ENCODE results near the gene THSD8. TPM values are rescaled to one million over a fixed set of nuclear protein-coding genes. Genes with fewer than 3 reads are reported as not detected.

Gene THSD8
- total RNA-seq, 2 experiments from 2014 or later: 5.8 to 10.8 TPM

DNA sequence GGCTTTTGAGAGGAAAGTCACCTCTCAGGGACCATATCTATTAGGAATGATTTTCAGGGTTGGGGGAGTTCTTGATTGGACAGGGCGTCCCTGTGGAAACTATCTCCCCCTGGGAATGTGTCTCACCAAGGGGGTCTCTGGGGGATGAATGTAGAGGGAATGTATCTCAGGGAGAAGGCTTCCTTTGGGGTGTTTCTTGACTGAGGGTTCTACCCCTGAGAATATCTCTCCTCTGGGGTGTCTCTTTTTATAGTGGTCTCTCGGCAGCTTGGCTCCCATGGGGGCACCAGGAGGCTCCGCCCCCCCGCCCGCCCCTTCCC lies 31.5 kb downstream of the THSD8 start:
- Mint-ChIP-seq H3K9me3 (no peaks in the 10 kb centered on the region), H3K4me1 (peaks cover 9% of the 10 kb centered on the region), H3K4me3 (peak overlapping the region; percentile 48), H3K27ac (no peak overlapping the region), H3K27me3 (peaks cover 81% of the 10 kb centered on the region), H3K36me3 (no peaks in the 10 kb centered on the region)
- POLR2A ChIA-PET: no interaction called here
- ATAC-seq (ENCODE audit: low read depth) (no peak), DNase-seq (no peak)

DNA sequence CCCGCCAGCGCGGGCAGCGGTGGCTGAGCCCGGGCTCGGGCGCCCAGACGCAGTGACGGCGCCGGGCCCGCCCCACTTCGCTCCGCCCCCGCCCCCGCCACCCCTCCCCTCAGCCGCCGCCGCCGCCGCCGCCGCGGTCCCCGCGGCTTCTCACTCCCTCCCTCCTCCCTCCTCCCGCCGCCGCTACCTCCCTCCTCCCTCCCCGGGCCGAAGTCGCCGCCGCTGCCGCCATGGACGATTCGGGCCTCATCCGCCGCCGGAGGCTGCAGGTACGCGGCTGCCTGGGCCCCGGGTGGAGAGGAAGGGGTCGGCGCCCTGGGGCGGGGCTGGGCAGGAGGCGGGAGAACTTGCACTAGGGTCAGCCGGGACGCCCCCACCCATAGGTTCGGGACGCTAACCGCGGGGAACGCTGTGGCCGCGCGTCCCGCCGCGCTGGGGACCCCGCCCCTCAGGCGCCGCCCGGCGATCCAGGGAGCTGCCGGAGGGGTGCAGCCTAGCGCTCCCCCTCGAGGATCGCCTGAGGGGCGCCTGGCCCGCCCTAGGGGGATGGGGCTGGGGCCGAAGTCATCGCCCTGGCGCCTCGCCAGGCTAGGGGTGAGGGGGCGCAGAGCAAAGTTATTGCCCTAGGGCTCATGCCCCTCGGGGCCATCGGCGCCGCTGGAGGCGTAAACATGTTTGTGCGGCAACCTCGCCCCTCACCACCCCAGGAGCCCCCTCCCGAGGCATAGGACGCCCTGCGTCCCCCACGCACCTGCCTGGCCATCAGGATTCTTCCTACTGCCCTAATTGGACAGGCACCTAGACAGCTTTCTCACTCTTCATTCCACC lies 32.1 kb downstream of the THSD8 start:
- POLR2A ChIA-PET: interaction anchor here (1.2 kb wide), 1 partner anchor 15 kb away, joined by 3 read pairs; no protein-coding TSS in a partner anchor
- H3K4me1 Mint-ChIP-seq: peaks cover 9% of the 10 kb centered on the region

DNA sequence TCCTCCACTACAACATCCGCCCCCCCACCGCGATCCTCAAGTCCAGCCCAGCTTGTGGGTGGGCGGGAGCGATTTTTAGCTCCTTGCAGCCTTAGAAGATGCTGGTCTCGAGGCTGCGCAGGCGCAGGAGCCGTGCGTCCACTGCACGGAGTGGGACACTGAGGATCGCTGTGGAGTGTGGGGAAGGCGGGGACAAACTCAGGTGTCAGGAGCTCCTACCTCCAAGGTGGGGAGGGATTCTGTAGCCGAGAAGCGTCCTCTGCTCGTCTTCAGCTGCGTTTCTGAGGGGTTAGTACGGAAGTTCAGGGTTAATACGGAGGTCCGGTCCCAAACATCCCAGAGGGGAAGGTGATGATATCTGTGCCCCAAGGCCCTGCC lies 32.7 kb downstream of the THSD8 start, which contains the start of gene RTBDN:
Gene RTBDN, minus strand, starts transcription at position 14 of the 378 bp plus-strand sequence. CDS start 4,600 bp downstream, outside the sequence.
- POLR2A ChIA-PET: interaction anchor here (1.2 kb wide), 1 partner anchor 16 kb away, joined by 3 read pairs; no protein-coding TSS in a partner anchor
- H3K4me3 Mint-ChIP-seq: peak within 1 kb of the TSS; percentile 48
- ATAC-seq (ENCODE audit: low read depth): no peak
- H3K27me3 Mint-ChIP-seq: peaks cover 83% of the 10 kb centered on the region
- DNase-seq: no peak
- no peaks in the 10 kb centered on the region for H3K9me3 Mint-ChIP-seq
- H3K4me1 Mint-ChIP-seq: peaks cover 15% of the 10 kb centered on the region
- no peaks in the 10 kb centered on the region for H3K36me3 Mint-ChIP-seq
- no peak within 1 kb of the TSS for H3K27ac Mint-ChIP-seq

More for the DNA sequence above, 32.1 kb downstream of the THSD8 start:
- H3K4me3 Mint-ChIP-seq: peak overlapping the region; percentile 11
- no peaks in the 10 kb centered on the region for H3K9me3 Mint-ChIP-seq
- DNase-seq (peak; percentile 48), ATAC-seq (ENCODE audit: low read depth) (no peak)
- no peaks in the 10 kb centered on the region for H3K36me3 Mint-ChIP-seq
- H3K27ac Mint-ChIP-seq: no peak overlapping the region
- H3K27me3 Mint-ChIP-seq: peaks cover 82% of the 10 kb centered on the region

DNA sequence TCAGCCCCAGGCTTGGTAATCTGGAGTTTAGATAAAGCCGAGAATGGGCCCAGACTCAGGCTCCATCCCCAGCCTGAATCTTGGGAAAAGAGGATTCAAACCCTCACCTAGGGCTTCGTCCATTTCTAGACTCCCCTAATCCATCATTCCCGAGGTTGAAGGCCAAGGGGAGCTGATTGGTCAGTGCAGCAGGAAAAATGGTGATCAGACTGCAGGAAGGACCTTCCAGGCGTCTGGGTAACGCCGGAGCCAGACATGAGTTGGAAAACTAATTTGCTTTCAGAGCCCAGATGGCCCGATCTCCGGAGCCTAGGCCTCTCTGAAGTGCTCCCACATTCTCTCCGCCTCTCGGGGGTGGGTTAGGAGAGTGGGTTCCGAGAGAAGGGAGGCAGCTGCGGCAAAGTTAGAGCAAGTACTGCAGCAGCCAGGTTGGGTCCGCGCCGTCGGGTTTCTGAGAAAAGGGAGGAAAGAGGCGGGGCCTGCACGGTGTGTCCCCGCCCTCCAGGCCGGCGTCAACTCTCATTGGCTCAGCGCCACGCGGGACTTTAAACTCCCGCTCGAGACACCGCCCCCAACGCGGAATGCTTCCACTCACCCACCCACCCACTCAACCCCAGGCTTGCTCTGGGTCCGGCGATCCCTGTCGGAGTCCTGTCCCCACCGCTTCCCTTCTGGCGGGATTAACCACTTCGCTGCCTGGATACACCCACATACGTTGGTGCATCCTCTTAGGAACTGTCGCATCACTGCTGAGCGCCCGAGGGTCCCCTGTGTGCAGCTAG lies 33.3 kb downstream of the THSD8 start:
- H3K27ac Mint-ChIP-seq: no peak overlapping the region
- H3K36me3 Mint-ChIP-seq: no peaks in the 10 kb centered on the region

GRCh38 chr19:12836529-12836863 lies 34.6 kb downstream of the THSD8 start:
- ATAC-seq (ENCODE audit: low read depth) (no peak), DNase-seq (no peak)
- Mint-ChIP-seq H3K36me3 (no peaks in the 10 kb centered on the region), H3K4me3 (no peak overlapping the region), H3K9me3 (no peaks in the 10 kb centered on the region), H3K4me1 (peaks cover 24% of the 10 kb centered on the region), H3K27me3 (peaks cover 85% of the 10 kb centered on the region), H3K27ac (no peak overlapping the region)
- POLR2A ChIA-PET: no interaction called here

More for the DNA sequence above, 33.3 kb downstream of the THSD8 start:
- no peak overlapping the region for H3K4me3 Mint-ChIP-seq
- H3K9me3 Mint-ChIP-seq: no peaks in the 10 kb centered on the region
- peaks cover 15% of the 10 kb centered on the region for H3K4me1 Mint-ChIP-seq
- H3K27me3 Mint-ChIP-seq: peaks cover 81% of the 10 kb centered on the region
- POLR2A ChIA-PET: interaction anchor here (1.2 kb wide), 1 partner anchor 16 kb away, joined by 3 read pairs; no protein-coding TSS in a partner anchor
- ATAC-seq (ENCODE audit: low read depth) (no peak), DNase-seq (peak; percentile 42)

- Mint-ChIP-seq H3K9me3 (no peaks in the 10 kb centered on the region), H3K4me3 (no peak overlapping the region), H3K36me3 (no peaks in the 10 kb centered on the region), H3K27ac (no peak overlapping the region), H3K4me1 (peaks cover 25% of the 10 kb centered on the region), H3K27me3 (peaks cover 83% of the 10 kb centered on the region)
- POLR2A ChIA-PET: no interaction called here
- no peak for ATAC-seq (ENCODE audit: low read depth)
- no peak for DNase-seq
These were observed 35.4 kb downstream of the THSD8 start for GRCh38 chr19:12837225-12837624.

DNA sequence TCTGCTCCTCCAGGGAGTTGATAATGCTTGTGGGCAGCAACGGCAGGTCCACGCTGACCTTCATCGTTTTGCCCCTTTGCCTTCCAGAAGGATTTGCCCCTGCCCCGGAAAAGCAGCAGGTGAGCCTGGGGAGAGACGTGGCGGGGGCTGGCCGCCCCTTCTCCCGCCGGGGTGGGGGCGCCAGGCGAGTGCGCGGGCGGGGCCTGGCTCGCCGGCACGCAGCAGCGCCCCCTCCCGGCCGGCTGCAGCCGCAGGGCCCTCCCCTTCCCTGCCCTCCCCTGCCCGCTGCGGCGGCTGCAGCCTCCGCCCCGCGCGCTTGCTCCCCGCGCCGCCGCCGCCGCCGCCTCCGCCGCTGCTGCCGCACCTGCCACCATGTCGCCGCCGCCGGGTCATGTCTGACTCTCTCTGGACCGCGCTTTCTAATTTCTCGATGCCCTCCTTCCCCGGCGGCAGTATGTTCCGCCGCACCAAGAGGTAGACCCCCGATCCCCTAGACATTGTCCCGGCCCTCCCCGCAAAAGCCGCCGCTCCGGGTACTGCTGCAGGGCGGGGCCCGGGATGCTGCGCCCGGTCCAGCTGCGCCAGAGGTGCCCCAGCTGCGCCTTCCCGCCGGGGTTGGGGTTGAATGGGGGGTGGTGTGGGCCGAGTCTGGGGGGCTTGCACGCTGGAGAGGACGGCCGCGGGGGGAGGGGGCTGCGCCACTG lies 36.5 kb downstream of the THSD8 start, which contains the start of gene MAST1:
Gene MAST1, plus strand, starts transcription at position 334 of the 704 bp plus-strand sequence. Its CDS starts 58 bp downstream, at position 392.
- peaks cover 20% of the 10 kb centered on the region for H3K4me1 Mint-ChIP-seq
- no peaks in the 10 kb centered on the region for H3K36me3 Mint-ChIP-seq
- H3K27me3 Mint-ChIP-seq: peaks cover 78% of the 10 kb centered on the region
- DNase-seq: peak; percentile 82
- peak; percentile 73 for ATAC-seq (ENCODE audit: low read depth)
- H3K9me3 Mint-ChIP-seq: no peaks in the 10 kb centered on the region
- POLR2A ChIA-PET: no interaction called here
- peak within 1 kb of the TSS; percentile 74 for H3K4me3 Mint-ChIP-seq
- H3K27ac Mint-ChIP-seq: peak within 1 kb of the TSS; percentile 43

DNA sequence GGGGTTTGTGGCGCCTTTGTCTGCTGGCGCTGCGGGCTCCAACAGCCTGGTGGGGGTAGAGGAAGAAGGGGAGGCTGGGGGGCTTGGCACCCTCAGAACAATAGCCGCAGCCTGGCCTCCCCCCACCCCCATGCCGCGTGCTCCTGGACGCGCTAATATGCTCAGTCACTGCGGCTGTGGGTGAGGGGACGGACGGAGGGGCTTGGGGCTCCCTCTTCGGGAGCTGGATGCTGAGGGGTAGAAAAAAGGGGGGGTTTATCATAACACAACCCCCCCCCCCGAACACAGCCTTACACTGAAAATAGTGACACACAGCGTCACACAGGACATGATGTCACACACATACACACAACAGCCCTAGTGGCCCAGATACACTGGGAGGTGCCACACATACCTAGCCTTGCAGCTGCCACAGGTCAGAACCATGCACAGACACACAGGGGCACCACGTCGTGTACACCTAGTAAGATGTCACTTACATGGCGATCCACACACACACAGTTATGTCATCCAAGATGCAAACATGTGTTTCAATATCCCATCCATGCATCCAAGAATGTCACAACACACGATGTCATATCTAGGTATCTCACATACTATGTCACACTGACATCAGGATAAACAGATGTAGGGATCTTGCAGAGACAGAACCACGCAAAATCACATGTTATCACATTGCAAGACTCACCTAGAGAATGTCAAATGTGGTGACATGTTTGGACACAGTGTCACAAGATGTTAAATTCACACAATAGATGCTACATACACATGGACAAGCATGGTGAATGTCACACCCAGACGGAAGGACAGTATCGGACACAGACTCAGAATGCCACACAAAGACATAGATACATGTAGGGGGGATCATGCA lies 37.3 kb downstream of the THSD8 start:
- Mint-ChIP-seq H3K4me3 (peak overlapping the region; percentile 74), H3K36me3 (no peaks in the 10 kb centered on the region), H3K9me3 (no peaks in the 10 kb centered on the region), H3K27ac (peak overlapping the region; percentile 43), H3K4me1 (peaks cover 19% of the 10 kb centered on the region), H3K27me3 (peaks cover 76% of the 10 kb centered on the region)
- DNase-seq: no peak
- ATAC-seq (ENCODE audit: low read depth): no peak
- POLR2A ChIA-PET: no interaction called here

GRCh38 chr19:12840091-12841079 lies 38.5 kb downstream of the THSD8 start:
- peaks cover 17% of the 10 kb centered on the region for H3K4me1 Mint-ChIP-seq
- peaks cover 74% of the 10 kb centered on the region for H3K27me3 Mint-ChIP-seq
- peak; percentile 11 for ATAC-seq (ENCODE audit: low read depth)
- POLR2A ChIA-PET: no interaction called here
- peak; percentile 66 for DNase-seq
- H3K9me3 Mint-ChIP-seq: no peaks in the 10 kb centered on the region
- no peaks in the 10 kb centered on the region for H3K36me3 Mint-ChIP-seq
- no peak overlapping the region for H3K27ac Mint-ChIP-seq
- H3K4me3 Mint-ChIP-seq: peak overlapping the region; percentile 64

- POLR2A ChIA-PET: no interaction called here
- DNase-seq: peak; percentile 49
- Mint-ChIP-seq H3K27ac (no peak overlapping the region), H3K4me1 (peaks cover 17% of the 10 kb centered on the region), H3K27me3 (peaks cover 67% of the 10 kb centered on the region), H3K36me3 (no peaks in the 10 kb centered on the region), H3K4me3 (peak overlapping the region; percentile 64), H3K9me3 (no peaks in the 10 kb centered on the region)
- ATAC-seq (ENCODE audit: low read depth): no peak
These were observed 39.2 kb downstream of the THSD8 start for GRCh38 chr19:12841094-12841493.

DNA sequence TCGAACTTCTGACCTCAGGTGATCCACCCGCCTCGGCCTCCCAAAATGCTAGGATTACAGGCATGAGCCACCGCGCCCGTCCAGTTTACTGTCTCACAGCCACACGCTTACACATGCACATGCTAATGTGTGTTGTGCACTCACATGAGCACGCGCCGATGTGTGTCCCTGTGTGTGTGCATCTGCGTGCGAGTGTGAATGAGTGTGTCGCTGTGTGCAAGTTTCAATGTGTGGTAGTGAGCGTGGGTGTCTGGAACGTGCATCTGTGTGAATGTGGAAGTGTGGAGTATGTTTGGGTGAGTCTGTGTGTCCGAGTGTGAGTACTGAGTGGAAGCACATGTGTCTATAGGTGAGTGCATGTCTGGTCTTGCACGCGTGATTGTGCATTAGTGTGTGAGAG lies 40.6 kb downstream of the THSD8 start:
- peaks cover 17% of the 10 kb centered on the region for H3K4me1 Mint-ChIP-seq
- DNase-seq: no peak
- no peaks in the 10 kb centered on the region for H3K36me3 Mint-ChIP-seq
- POLR2A ChIA-PET: interaction anchor here (0.6 kb wide), 1 partner anchor 1977 kb away, joined by 4 read pairs; no protein-coding TSS in a partner anchor
- H3K4me3 Mint-ChIP-seq: no peak overlapping the region
- H3K27me3 Mint-ChIP-seq: peaks cover 62% of the 10 kb centered on the region
- H3K27ac Mint-ChIP-seq: no peak overlapping the region
- no peak for ATAC-seq (ENCODE audit: low read depth)
- no peaks in the 10 kb centered on the region for H3K9me3 Mint-ChIP-seq

GRCh38 chr19:12843328-12843727 lies 41.5 kb downstream of the THSD8 start:
- Mint-ChIP-seq H3K4me1 (peaks cover 18% of the 10 kb centered on the region), H3K9me3 (no peaks in the 10 kb centered on the region), H3K4me3 (no peak overlapping the region), H3K27me3 (peaks cover 56% of the 10 kb centered on the region), H3K27ac (no peak overlapping the region), H3K36me3 (no peaks in the 10 kb centered on the region)
- POLR2A ChIA-PET: no interaction called here
- DNase-seq: no peak
- no peak for ATAC-seq (ENCODE audit: low read depth)
